Bone marrow (tissue), 2 donors: ENCODE measurements around the gene ZNF410.
"Not testable (repeated sequence)": the region's sequence is repeated elsewhere in the genome, so short reads cannot be mapped to it uniquely, and the experiment has no call there.

Source experiments
- DNase-seq, 2 donors: peaks; one replicate each; lab custom pipeline; 2025; lab: John Stamatoyannopoulos, UW

ZNF410 gene

GRCh38 chr14:73886449-73887317 lies at the start of gene ZNF410:
TSS of gene ZNF410 (plus strand) at chr14:73886859. CDS start at chr14:73892176, 5,317 bp downstream.
- peak; percentile 68 to 75 for DNase-seq

GRCh38 chr14:73838293-73839034 lies 48.2 kb upstream of the ZNF410 start:
- DNase-seq: not testable (repeated sequence)

- no peak for DNase-seq
Measured at GRCh38 chr14:73842201-73842600, 44.5 kb upstream of the ZNF410 start.

GRCh38 chr14:73842851-73843250 lies 43.8 kb upstream of the ZNF410 start:
- no peak for DNase-seq

- DNase-seq: no peak
Measured at GRCh38 chr14:73843296-73843695, 43.4 kb upstream of the ZNF410 start.

- DNase-seq: no peak
Measured at GRCh38 chr14:73846947-73847346, 39.7 kb upstream of the ZNF410 start.

GRCh38 chr14:73851000-73851399 lies 35.7 kb upstream of the ZNF410 start:
- no peak for DNase-seq

GRCh38 chr14:73851567-73852382 lies 34.9 kb upstream of the ZNF410 start, which contains the start of gene PTGR2:
TSS of gene PTGR2 (plus strand) at chr14:73851831. CDS start at chr14:73858863, 7,032 bp downstream.
- peak; percentile 82 to 87 for DNase-seq

- no peak for DNase-seq
Measured at GRCh38 chr14:73859145-73859544, 27.5 kb upstream of the ZNF410 start.

GRCh38 chr14:73861073-73861472 lies 25.6 kb upstream of the ZNF410 start:
- DNase-seq: no peak

GRCh38 chr14:73862480-73862879 lies 24.2 kb upstream of the ZNF410 start:
- no peak for DNase-seq

GRCh38 chr14:73863209-73863608 lies 23.4 kb upstream of the ZNF410 start:
- no peak for DNase-seq

- DNase-seq: no peak
Measured at GRCh38 chr14:73865534-73866113, 21.0 kb upstream of the ZNF410 start.

GRCh38 chr14:73869754-73870153 lies 16.9 kb upstream of the ZNF410 start:
- not testable (repeated sequence) for DNase-seq

GRCh38 chr14:73870525-73871235 lies 16.0 kb upstream of the ZNF410 start:
- no peak for DNase-seq

GRCh38 chr14:73873660-73874059 lies 13.0 kb upstream of the ZNF410 start:
- no peak for DNase-seq

- DNase-seq: no peak
Measured at GRCh38 chr14:73877790-73878189, 8.9 kb upstream of the ZNF410 start.

- no peak for DNase-seq
Measured at GRCh38 chr14:73878436-73878835, 8.2 kb upstream of the ZNF410 start.

- DNase-seq: no peak
Measured at GRCh38 chr14:73879027-73879426, 7.6 kb upstream of the ZNF410 start.

GRCh38 chr14:73884438-73885190 lies 2.0 kb upstream of the ZNF410 start:
- no peak for DNase-seq

- DNase-seq: no peak
Measured at GRCh38 chr14:73887318-73887616, 608 bp downstream of the ZNF410 start.
